ENCODE data around the gene KCNE4.

GRCh38 chr2:223048519-223048918, 3.5 kb upstream of the KCNE4 start:
- TF ChIP-seq POLR2AphosphoS5 (IDR thresholded peaks at IDR 0.05) (no peak), RAD21 (conservative IDR thresholded peaks at IDR 0.05) (no peak), CTCF (IDR thresholded peaks at IDR 0.05; ENCODE audit: poor library complexity, severe bottlenecking) (no peak), EP300 (conservative IDR thresholded peaks at IDR 0.05; ENCODE audit: poor library complexity, severe bottlenecking) (no peak), TAF1 (IDR thresholded peaks at IDR 0.05; ENCODE audit: low read depth) (no peak), EZH2 (IDR thresholded peaks at IDR 0.05; ENCODE audit: borderline replicate concordance, insufficient read depth, low read length, poor library complexity, severe bottlenecking) (no peak), SMC3 (conservative IDR thresholded peaks at IDR 0.05; ENCODE audit: poor library complexity) (no peak), MXI1 (conservative IDR thresholded peaks at IDR 0.05; ENCODE audit: poor library complexity, severe bottlenecking) (no peak)
- TF ChIP-seq, protein P1, sequence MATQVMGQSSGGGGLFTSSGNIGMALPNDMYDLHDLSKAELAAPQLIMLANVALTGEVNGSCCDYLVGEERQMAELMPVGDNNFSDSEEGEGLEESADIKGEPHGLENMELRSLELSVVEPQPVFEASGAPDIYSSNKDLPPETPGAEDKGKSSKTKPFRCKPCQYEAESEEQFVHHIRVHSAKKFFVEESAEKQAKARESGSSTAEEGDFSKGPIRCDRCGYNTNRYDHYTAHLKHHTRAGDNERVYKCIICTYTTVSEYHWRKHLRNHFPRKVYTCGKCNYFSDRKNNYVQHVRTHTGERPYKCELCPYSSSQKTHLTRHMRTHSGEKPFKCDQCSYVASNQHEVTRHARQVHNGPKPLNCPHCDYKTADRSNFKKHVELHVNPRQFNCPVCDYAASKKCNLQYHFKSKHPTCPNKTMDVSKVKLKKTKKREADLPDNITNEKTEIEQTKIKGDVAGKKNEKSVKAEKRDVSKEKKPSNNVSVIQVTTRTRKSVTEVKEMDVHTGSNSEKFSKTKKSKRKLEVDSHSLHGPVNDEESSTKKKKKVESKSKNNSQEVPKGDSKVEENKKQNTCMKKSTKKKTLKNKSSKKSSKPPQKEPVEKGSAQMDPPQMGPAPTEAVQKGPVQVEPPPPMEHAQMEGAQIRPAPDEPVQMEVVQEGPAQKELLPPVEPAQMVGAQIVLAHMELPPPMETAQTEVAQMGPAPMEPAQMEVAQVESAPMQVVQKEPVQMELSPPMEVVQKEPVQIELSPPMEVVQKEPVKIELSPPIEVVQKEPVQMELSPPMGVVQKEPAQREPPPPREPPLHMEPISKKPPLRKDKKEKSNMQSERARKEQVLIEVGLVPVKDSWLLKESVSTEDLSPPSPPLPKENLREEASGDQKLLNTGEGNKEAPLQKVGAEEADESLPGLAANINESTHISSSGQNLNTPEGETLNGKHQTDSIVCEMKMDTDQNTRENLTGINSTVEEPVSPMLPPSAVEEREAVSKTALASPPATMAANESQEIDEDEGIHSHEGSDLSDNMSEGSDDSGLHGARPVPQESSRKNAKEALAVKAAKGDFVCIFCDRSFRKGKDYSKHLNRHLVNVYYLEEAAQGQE (IDR thresholded peaks at IDR 0.05; ENCODE audit: borderline replicate concordance) = no peak
